GM19351 (cell line): ENCODE results near the gene DOCK2.

Experiments
- ATAC-seq: cut with Tn5 transposase; IDR thresholded peaks from one replicate; pipeline ENCODE4 v1.9.1; 2021; ENCODE audit warnings: mild to moderate bottlenecking, moderate library complexity; ENCODE audit not compliant: unreplicated experiment

DOCK2 gene

GRCh38 chr5:169682026-169682425 lies 45.0 kb downstream of the DOCK2 start:
- no peak for ATAC-seq

GRCh38 chr5:169686137-169686536 lies 49.1 kb downstream of the DOCK2 start:
- ATAC-seq, result peak; percentile 81

- ATAC-seq, result no peak
These were observed 51.0 kb downstream of the DOCK2 start for GRCh38 chr5:169688106-169688505.

- ATAC-seq, result no peak
These were observed 54.4 kb downstream of the DOCK2 start for GRCh38 chr5:169691471-169691870.

GRCh38 chr5:169694091-169694625 lies 57.1 kb downstream of the DOCK2 start:
- ATAC-seq, result no peak

GRCh38 chr5:169695025-169695625 lies 58.0 kb downstream of the DOCK2 start:
- no peak for ATAC-seq

GRCh38 chr5:169695919-169696490 lies 58.9 kb downstream of the DOCK2 start:
- no peak for ATAC-seq

GRCh38 chr5:169696621-169697510 lies 59.8 kb downstream of the DOCK2 start:
- ATAC-seq, result no peak

- no peak for ATAC-seq
These were observed 60.4 kb downstream of the DOCK2 start for GRCh38 chr5:169697511-169697890.

- ATAC-seq, result no peak
These were observed 60.9 kb downstream of the DOCK2 start for GRCh38 chr5:169697976-169698375.

- ATAC-seq, result no peak
These were observed 63.5 kb downstream of the DOCK2 start for GRCh38 chr5:169700611-169701010.

GRCh38 chr5:169701910-169702451 lies 64.9 kb downstream of the DOCK2 start:
- no peak for ATAC-seq

- peak; percentile 81 for ATAC-seq
These were observed 65.8 kb downstream of the DOCK2 start for GRCh38 chr5:169702693-169703481.

- no peak for ATAC-seq
These were observed 66.7 kb downstream of the DOCK2 start for GRCh38 chr5:169703813-169704212.

GRCh38 chr5:169705322-169705721 lies 68.2 kb downstream of the DOCK2 start:
- ATAC-seq, result peak; percentile 28

GRCh38 chr5:169706071-169706470 lies 69.0 kb downstream of the DOCK2 start:
- no peak for ATAC-seq

GRCh38 chr5:169706758-169707450 lies 69.8 kb downstream of the DOCK2 start:
- no peak for ATAC-seq

GRCh38 chr5:169707686-169708085 lies 70.6 kb downstream of the DOCK2 start:
- ATAC-seq, result no peak

- no peak for ATAC-seq
These were observed 73.6 kb downstream of the DOCK2 start for GRCh38 chr5:169710675-169711074.
